Activated CD8-positive, alpha-beta memory T cell treated with anti-CD3 and anti-CD28 coated beads, Interleukin-2, amount 50 U/mL, for 48 hours (primary cell): ENCODE results near the gene SIL1.
A peak's percentile ranks its signal among the peaks of the same experiment; 100 is the strongest.

Experiments used
- DNase-seq: peaks from one replicate; pipeline ENCODE4 v3.0.0-alpha.2; 2020

The SIL1 gene

GRCh38 chr5:138951986-138952735 is 246.0 kb downstream of the SIL1 start:
- no peak for DNase-seq

GRCh38 chr5:138951091-138951985 is 246.8 kb downstream of the SIL1 start:
- DNase-seq, result no peak

DNA sequence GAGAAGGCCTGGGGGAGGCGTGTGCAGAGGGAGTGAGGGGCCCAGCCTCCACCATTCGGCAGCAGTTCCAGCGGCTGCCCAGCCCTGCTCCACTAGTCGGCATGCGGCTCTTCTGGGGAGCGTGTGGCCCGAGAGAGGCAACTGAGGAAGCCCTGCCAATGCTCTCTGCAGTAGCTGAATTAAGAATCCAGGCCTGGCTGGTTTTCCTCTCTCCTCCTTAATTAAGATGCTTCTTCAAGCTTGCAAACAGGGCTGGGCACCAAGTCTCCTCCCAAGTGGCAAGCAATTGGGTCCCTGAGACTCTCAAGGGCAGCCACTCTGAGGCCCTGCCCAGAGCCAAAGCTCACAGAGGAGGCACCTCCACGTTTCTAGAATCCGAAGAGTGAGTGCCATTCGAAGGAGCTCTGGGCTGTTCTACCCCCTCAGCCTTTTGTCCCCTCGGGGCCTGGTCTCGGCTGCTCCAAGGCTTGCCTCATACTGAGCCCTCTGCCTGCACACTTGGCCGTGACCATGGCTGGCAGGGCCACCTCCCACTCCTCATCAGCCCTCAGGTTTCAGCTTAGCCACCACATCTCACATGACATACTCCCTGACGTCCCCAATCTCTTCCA is 247.6 kb downstream of the SIL1 start:
- DNase-seq, result no peak

- DNase-seq, result no peak
These were observed 248.2 kb downstream of the SIL1 start for GRCh38 chr5:138949988-138950387.

- no peak for DNase-seq
These were observed 249.0 kb downstream of the SIL1 start for GRCh38 chr5:138949223-138949574.

- DNase-seq, result no peak
These were observed 249.5 kb downstream of the SIL1 start for GRCh38 chr5:138948471-138949222.

DNA sequence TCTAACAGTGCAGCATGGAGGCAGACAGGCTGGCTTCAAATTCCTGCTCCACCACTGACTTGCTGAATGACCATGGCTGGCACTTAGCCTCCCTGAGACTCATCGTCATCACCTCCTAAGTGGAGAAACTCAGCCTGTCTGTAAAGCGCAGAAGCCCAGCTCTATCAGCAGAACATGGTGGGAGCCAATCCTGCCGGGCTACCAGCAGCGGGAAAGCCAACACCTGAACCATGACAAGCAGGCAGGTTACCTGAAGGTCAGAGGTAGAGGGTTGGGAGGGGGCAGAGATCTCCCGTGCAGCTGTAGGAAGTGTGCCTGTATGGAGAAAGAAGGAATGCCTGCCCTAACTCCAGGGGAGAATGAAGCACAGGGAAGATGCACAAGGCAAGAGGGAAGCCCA is 250.4 kb downstream of the SIL1 start:
- DNase-seq, result no peak

- no peak for DNase-seq
These were observed 251.2 kb downstream of the SIL1 start for GRCh38 chr5:138946831-138947560.

- DNase-seq, result no peak
These were observed 251.9 kb downstream of the SIL1 start for GRCh38 chr5:138946241-138946623.

GRCh38 chr5:138945421-138946240 is 252.5 kb downstream of the SIL1 start:
- no peak for DNase-seq

DNA sequence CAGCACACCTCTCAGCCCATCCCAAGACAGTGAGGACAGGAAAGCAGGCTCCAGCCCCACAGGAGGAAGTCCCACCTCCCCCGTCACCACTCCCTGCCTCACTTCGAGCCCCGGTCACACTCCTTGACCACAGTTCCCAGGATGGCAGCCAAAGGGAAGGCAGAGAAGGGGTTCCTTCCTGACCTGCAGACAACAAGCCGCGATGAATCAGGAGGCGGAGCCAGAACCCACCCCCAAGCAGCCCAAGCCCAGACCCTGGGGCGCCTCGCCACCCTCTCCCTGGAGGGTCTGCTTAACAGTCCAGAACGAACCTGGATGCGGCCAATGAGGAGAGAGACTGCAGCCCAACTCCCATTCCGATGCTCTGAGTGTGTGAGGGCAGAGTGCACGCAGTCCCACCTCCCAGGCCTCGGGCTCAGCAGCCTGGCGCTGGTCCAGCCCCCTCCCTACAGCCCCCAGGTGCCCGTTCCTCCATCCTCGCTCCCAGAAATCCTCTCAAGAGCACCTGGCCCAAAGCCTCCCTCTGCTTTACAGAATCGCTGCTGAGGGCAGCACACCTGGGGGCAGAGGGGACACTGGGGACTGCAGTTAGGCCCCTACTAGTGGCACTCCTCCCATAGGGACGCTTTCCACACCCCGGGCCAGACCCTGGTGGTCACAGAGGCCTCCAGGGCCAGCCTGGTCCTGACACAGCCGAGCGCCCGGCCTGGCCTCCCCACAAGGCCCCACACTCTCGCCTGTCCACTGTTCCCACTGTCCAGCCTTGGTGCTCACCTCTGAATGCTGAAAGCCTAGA is 253.4 kb downstream of the SIL1 start:
- peak; percentile 44 for DNase-seq

DNA sequence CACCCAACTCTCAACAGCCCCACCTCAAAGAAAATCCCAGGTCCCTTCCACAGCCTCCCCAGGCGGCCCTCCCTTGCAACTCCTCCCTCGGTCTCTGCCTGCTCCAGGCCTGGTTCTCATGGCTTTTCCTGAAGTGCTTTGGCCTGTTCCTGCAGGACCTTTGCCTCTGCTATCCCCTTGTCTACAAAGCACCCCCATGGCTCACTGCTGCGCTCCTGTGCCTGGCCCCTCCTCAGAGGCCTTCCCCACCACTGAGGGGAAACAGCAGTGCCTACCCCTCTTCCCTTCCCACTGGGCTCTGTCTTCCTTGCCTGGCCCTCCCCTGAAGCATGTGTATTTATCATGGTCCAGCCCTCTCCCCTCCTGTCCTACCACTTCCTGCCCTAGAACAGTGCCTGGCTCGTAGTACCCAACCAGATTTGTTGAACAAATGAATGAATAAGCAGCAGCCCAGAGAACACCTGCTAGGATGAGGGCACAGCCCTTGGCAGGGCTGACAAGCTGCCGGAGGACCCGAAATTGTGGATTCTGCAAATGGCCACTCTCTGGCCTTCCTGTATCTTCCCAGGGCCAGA is 254.5 kb downstream of the SIL1 start:
- DNase-seq, result peak; percentile 38

DNA sequence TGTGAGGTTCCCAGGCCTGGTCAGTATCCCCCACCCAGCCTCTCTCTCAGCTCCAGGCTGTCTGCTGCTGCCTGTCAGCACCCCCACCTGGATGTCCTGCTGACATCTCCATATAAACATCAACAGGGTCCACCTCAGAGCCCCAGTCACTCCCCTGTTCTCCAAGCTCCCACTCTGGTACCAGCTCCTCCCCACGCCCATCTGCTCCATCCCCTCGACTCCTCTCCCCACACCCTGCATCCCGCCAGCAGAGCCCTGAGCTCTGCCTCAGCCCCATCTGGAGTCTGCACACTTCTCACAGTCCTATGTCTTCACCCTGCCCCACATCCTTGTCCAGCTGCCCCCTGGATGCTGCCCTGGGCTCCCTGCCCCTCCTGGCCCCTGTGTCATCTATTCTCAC is 255.3 kb downstream of the SIL1 start:
- no peak for DNase-seq

- DNase-seq, result no peak
These were observed 256.1 kb downstream of the SIL1 start for GRCh38 chr5:138942066-138942465.

- no peak for DNase-seq
These were observed 259.6 kb downstream of the SIL1 start for GRCh38 chr5:138938526-138938925.

DNA sequence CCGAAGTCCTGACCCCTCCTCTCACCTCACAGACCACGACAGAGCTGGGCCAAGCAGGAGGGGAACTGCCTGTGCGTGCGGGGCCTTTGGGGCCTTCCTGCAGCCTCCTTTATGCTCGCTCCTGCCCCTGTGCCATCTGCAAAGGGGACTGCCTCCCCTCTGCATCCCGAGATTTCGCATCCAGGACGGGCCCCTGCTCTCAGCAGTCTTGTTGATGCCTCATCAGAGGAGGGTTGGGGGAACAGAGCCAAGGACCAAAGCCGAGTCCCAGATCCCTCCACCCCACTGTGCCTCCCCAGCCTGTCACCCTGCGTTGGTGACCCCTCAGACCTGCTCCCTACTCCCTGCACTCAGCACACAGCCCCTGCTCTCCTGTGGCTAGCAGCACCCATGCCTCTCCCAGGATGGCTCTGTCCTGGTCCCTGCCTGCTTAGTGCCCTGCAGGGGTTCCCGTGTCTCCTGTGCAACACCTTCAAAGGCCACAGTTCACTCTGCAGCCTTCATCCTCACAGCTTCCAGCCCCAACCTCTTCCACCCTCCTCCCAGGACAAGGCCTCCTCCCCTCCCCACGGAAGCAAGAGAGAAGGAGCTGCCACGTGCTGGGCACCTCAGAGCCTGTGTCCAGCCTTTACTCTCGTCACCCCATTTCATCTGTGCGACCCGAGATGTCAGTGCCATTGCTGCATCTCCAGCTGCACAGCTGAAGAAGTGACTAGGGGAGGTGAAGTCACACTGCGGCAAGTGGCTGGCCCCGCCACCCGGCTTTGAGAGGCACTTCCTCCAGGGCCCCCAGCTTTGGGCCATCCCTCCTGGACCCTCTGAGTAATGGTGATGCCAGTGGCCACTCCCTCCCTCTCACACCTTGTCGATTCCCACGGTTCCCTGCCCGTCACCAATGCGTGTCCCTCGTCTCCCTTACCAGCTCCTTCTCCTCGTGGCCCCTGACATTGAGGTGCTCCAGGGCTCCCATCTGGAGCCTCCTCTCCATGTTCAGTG is 260.5 kb downstream of the SIL1 start:
- DNase-seq, result peak; percentile 44

DNA sequence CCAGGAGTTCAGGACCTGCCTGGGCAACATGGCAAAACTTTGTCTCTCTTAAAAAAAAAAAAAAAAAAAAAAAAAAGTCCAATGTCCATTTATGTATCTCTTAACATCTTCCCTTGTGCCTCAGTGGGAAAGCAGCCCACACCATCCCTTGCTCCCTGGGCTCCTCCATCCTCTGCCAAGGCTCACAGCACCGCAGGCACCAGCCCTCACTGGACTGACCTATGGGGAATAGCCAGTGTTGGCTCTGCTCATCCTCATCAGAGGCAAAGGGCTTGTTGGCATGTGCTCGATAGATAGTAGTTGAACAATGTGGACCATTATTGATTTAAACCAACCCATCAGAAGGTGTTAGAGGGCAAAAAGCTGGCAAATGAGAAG is 261.2 kb downstream of the SIL1 start:
- DNase-seq, result no peak

DNA sequence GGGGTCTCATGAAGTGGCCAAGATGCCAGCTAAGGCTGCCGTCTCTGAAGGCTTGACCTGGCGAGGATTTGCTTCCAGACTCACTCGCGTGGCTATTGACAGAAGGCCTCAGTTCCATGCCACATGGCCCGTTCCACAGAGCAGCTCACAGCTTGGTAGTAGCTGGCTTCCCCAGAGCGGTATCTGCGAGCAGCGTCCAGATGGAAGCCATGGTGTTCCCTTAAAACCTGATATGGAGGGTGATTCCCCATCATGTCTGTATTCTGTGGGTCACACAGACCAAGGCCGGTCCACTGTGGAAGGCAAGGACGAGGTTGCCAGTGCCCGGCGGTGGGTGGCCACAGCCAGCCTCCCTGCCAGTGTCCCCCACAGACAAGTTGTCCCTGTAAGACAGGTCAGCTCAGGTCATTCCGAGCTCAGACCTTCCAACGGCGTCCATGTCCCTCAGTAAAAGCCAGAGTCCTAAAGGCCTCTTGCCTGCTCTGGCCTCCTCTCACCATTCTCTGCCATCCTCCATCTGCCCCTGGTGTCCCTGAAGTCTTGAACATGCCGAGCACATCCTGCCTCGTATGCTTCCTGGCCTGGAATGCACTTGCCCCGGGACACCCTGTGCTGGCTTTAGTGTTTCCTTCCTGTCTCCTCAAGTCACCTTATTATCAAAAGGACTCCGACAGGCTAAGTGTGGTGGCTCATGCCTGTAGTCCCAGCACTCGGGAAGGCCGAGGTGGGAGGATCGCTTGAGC is 261.8 kb downstream of the SIL1 start:
- peak; percentile 40 for DNase-seq
